Aorta (tissue), 5 donors: ENCODE measurements around the gene CDK5RAP3. TPM values are rescaled to one million over a fixed set of nuclear protein-coding genes. Genes with fewer than 3 reads are reported as not detected.

Experiments
- ATAC-seq: fragments of 200-7000 bp; cut with Tn5 transposase; one replicate; pipeline ENCODE4 v1.9.1; 2022; ENCODE audit warnings: moderate library complexity; ENCODE audit not compliant: low FRiP score
- DNase-seq, 2 donors: peaks; one replicate each; pipeline ENCODE4 v3.0.0-alpha.2; 2020
- H3K27ac ChIP-seq, 2 donors: one replicate each; pipeline ENCODE4 v1.5.1; 2013; ENCODE audit warnings: low read length in 2 of 2, mild to moderate bottlenecking in 2 of 2, moderate library complexity in 2 of 2, control low read depth in 1 of 2, inconsistent platforms in 1 of 2, low read depth in 1 of 2
- H3K27me3 ChIP-seq, 2 donors: one replicate each; pipeline ENCODE4 v1.6.1; 2013; ENCODE audit warnings: control low read depth in 1 of 2, low read length in 1 of 2, mild to moderate bottlenecking in 1 of 2, moderate library complexity in 1 of 2; ENCODE audit not compliant: insufficient read depth in 2 of 2, control insufficient read depth in 1 of 2
- H3K36me3 ChIP-seq, 2 donors: one replicate each; pipeline ENCODE4 v1.6.1; 2013; ENCODE audit warnings: control low read depth in 1 of 2, low read length in 1 of 2, mild to moderate bottlenecking in 1 of 2; ENCODE audit not compliant: insufficient read depth in 2 of 2, control insufficient read depth in 1 of 2
- H3K4me1 ChIP-seq, 2 donors: one replicate each; pipeline ENCODE4 v1.6.1; 2013; ENCODE audit warnings: low read length in 2 of 2, control low read depth in 1 of 2, mild to moderate bottlenecking in 1 of 2, moderate library complexity in 1 of 2; ENCODE audit not compliant: insufficient read depth in 2 of 2, control insufficient read depth in 1 of 2
- H3K4me3 ChIP-seq, 2 donors: one replicate each; pipeline ENCODE4 v1.5.1; 2013; ENCODE audit warnings: low read length in 2 of 2, control low read depth in 1 of 2, mild to moderate bottlenecking in 1 of 2
- H3K9me3 ChIP-seq: one replicate; pipeline ENCODE4 v1.6.1; 2013; ENCODE audit warnings: mild to moderate bottlenecking, low read length; ENCODE audit not compliant: control insufficient read depth
- WGBS, 2 donors: extraction: QIAGEN DNeasy Blood & Tissue Kit; methylation state at CpG; one replicate each; pipeline ENCODE4 v1.1.7; 2013; 5-methylcytosine and 5-hydroxymethylcytosine counted together
- intact Hi-C, 2 donors: fragments of 100-400 bp; cut with DNase I; formaldehyde crosslinking; loops; one replicate each; pipeline versions ENCODE4 v1.14.2 to v1.15.0; 2022
- long read RNA-seq, 2 donors: library from polyadenylated mRNA; unstranded; transcript quantifications; one replicate each; pipeline ENCODE4 v2.0.0, GENCODE V29; 2020 to 2021
- polyA plus RNA-seq, 2 donors: library from polyadenylated mRNA; stranded (reverse); fragments of 200-250 nt; gene quantifications; one replicate each; pipeline ENCODE4 v1.2.3, GENCODE V29; 2013
- total RNA-seq, 2 donors: library from RNA; stranded (reverse); fragmentation: NEBNext Ultra II Directional; extraction: Animal tissue kit (Norgen Biotek cat#: 25700); gene quantifications; one replicate each; pipeline ENCODE4 v1.2.1, GENCODE V29; 2021
- donor health status: healthy with polysubstance abuse.
- donor health status: Bipolar disorder and iron deficiency.
- donor health status: DM: no; HTN: no; CAD: no.
- donor health status: DM: no; HTN: no; CAD: no.
- donor health status: DM: yes; HTN: yes; CAD: no.

Gene CDK5RAP3
- total RNA-seq: 100 to 1,000 TPM in 1 of 2 donors, 10 to 100 TPM in 1; 99.5 to 196 TPM
- 100 to 1,000 TPM in 1 of 2 donors, 10 to 100 TPM in 1; 66.1 to 679 TPM for polyA plus RNA-seq
- long read RNA-seq, donor 1, transcript CDK5RAP3-201 (14 exons, 1,866 nt): major isoform, 190 of 260 reads
- long read RNA-seq, donor 1, partial matches to known transcripts: 42 of 260 reads
- long read RNA-seq, donor 1, other reads (novel, unspliced or antisense): 18 of 260 reads
- long read RNA-seq, donor 2, transcript CDK5RAP3-201 (14 exons, 1,866 nt): major isoform, 13 of 50 reads
- long read RNA-seq, donor 2, partial matches to known transcripts: 19 of 50 reads
- long read RNA-seq, donor 2, other reads (novel, unspliced or antisense): 11 of 50 reads

GRCh38 chr17:47970725-47971499 is at the start of gene CDK5RAP3:
CDK5RAP3 (plus strand) TSS chr17:47971113; CDS start chr17:47971147, 34 bp downstream.
- Histone ChIP-seq H3K36me3 (no peaks in the 10 kb centered on the region), H3K4me1 (peaks cover 0 to 3% of the 10 kb centered on the region in 2 donors), H3K4me3 (peak within 1 kb of the TSS; percentile 52 to 55), H3K27me3 (no peaks in the 10 kb centered on the region), H3K9me3 (no peaks in the 10 kb centered on the region), H3K27ac (peak within 1 kb of the TSS in 1 of 2 donors; percentile 11)
- intact Hi-C loops: loop anchor here (1.0 to 5.0 kb wide), 4 partner anchors 24 to 129 kb away; partner anchors contain the start of genes SCRN2 (in 2 of the 2) and SP2 (in 1 of the 2)
- DNase-seq (peak; percentile 100), ATAC-seq (peak; percentile 100)
- 0 to 1% methylated on average over 60 to 62 of the region's 62 CpGs for WGBS, 2 donors

GRCh38 chr17:47924785-47925677 is 45.9 kb upstream of the CDK5RAP3 start:
- Histone ChIP-seq H3K36me3 (peaks cover 0 to 3% of the 10 kb centered on the region in 2 donors), H3K27ac (no peak overlapping the region), H3K9me3 (no peaks in the 10 kb centered on the region), H3K27me3 (no peaks in the 10 kb centered on the region), H3K4me3 (no peak overlapping the region), H3K4me1 (no peaks in the 10 kb centered on the region)
- ATAC-seq (no peak), DNase-seq (no peak)
- whole genome bisulfite sequencing, 2 donors: 83 to 85% methylated on average over 23 of the region's 23 CpGs
- intact Hi-C loops: no loop called here

GRCh38 chr17:47925678-47925988 is 45.3 kb upstream of the CDK5RAP3 start:
- no peak overlapping the region for H3K4me3 ChIP-seq
- H3K27me3 ChIP-seq: no peaks in the 10 kb centered on the region
- no peak overlapping the region for H3K27ac ChIP-seq
- H3K9me3 ChIP-seq: no peaks in the 10 kb centered on the region
- no peaks in the 10 kb centered on the region for H3K4me1 ChIP-seq
- WGBS, 2 donors: 75% methylated on average over 3 of the region's 3 CpGs
- peaks cover 0 to 3% of the 10 kb centered on the region in 2 donors for H3K36me3 ChIP-seq
- intact Hi-C loops: no loop called here
- ATAC-seq (no peak), DNase-seq (no peak)

- H3K27ac ChIP-seq: no peak overlapping the region
- no peaks in the 10 kb centered on the region for H3K27me3 ChIP-seq
- DNase-seq: peak in 1 of 2 donors; percentile 72
- no peaks in the 10 kb centered on the region for H3K9me3 ChIP-seq
- 90 to 91% methylated on average over 20 of the region's 20 CpGs for WGBS, 2 donors
- peaks cover 0 to 3% of the 10 kb centered on the region in 2 donors for H3K36me3 ChIP-seq
- no peaks in the 10 kb centered on the region for H3K4me1 ChIP-seq
- no peak overlapping the region for H3K4me3 ChIP-seq
- ATAC-seq: no peak
- intact Hi-C loops: no loop called here
These were observed 43.0 kb upstream of the CDK5RAP3 start for GRCh38 chr17:47927821-47928400.

- Histone ChIP-seq H3K4me1 (no peaks in the 10 kb centered on the region), H3K36me3 (peaks cover 0 to 3% of the 10 kb centered on the region in 2 donors), H3K9me3 (no peaks in the 10 kb centered on the region), H3K27me3 (no peaks in the 10 kb centered on the region), H3K4me3 (no peak overlapping the region), H3K27ac (no peak overlapping the region)
- intact Hi-C loops: no loop called here
- DNase-seq (no peak), ATAC-seq (no peak)
- WGBS, 2 donors: 82 to 88% methylated on average over 2 of the region's 2 CpGs
These were observed 42.5 kb upstream of the CDK5RAP3 start for GRCh38 chr17:47928415-47928814.

- H3K4me3 ChIP-seq: no peak overlapping the region
- peaks cover 0 to 3% of the 10 kb centered on the region in 2 donors for H3K36me3 ChIP-seq
- no peaks in the 10 kb centered on the region for H3K4me1 ChIP-seq
- intact Hi-C loops: no loop called here
- DNase-seq (peak in 1 of 2 donors; percentile 46), ATAC-seq (no peak)
- WGBS, 2 donors: 32 to 47% methylated on average over 10 of the region's 10 CpGs
- no peaks in the 10 kb centered on the region for H3K9me3 ChIP-seq
- no peaks in the 10 kb centered on the region for H3K27me3 ChIP-seq
- no peak overlapping the region for H3K27ac ChIP-seq
These were observed 41.5 kb upstream of the CDK5RAP3 start for GRCh38 chr17:47929218-47930000.

GRCh38 chr17:47931848-47932247 is 39.1 kb upstream of the CDK5RAP3 start:
- ATAC-seq (no peak), DNase-seq (peak in 1 of 2 donors; percentile 24)
- intact Hi-C loops: no loop called here
- H3K36me3 ChIP-seq: no peaks in the 10 kb centered on the region
- no peaks in the 10 kb centered on the region for H3K4me1 ChIP-seq
- H3K27ac ChIP-seq: no peak overlapping the region
- no peaks in the 10 kb centered on the region for H3K9me3 ChIP-seq
- 74 to 80% methylated on average over 4 of the region's 4 CpGs for WGBS, 2 donors
- no peak overlapping the region for H3K4me3 ChIP-seq
- H3K27me3 ChIP-seq: no peaks in the 10 kb centered on the region
